Panc1 (cell line): ENCODE data around the gene RPUSD3. TPM values are rescaled to one million over a fixed set of nuclear protein-coding genes. Genes with fewer than 3 reads are reported as not detected.

Experiments
- ATAC-seq: fragments of 200-7000 bp; cut with Tn5 transposase; 2 replicates; pipeline ENCODE4 v1.9.1; 2020; ENCODE audit warnings: mild to moderate bottlenecking, moderate library complexity
- BruUV-seq: library from RNA; stranded (reverse); fragments of 400-500 nt; replicated peaks from 2 replicates; lab custom pipeline; 2021; lab: Mats Ljungman, UMichigan
- CTCF ChIA-PET: fragments of 300-600 bp; sonication (Branson Sonifier 250); formaldehyde crosslinking; loops from one replicate; lab custom pipeline; 2022; ENCODE audit warnings: antibody characterized with exemption; lab: Charles Lee
- POLR2A ChIA-PET: fragments of 300-600 bp; sonication (Branson Sonifier 250); formaldehyde crosslinking; loops from one replicate; lab custom pipeline; 2022; ENCODE audit warnings: antibody characterized with exemption; lab: Charles Lee
- DNase-seq: peaks from one replicate; pipeline ENCODE4 v3.0.0-alpha.2; 2010; ENCODE audit warnings: low read depth, low spot score
- H3K27ac ChIP-seq: 2 replicates; pipeline ENCODE4 v1.5.1; 2011; ENCODE audit warnings: mild to moderate bottlenecking, low read length, inconsistent platforms
- H3K27me3 ChIP-seq: fragments of 200-500 bp; sonication (Bioruptor generic); 2 replicates; pipeline ENCODE4 v1.6.0; 2014; ENCODE audit warnings: low read length, inconsistent platforms; ENCODE audit not compliant: control insufficient read depth, insufficient read depth
- H3K36me3 ChIP-seq: fragments of 200-500 bp; sonication (Bioruptor generic); 2 replicates; pipeline ENCODE4 v1.5.1; 2014; ENCODE audit warnings: inconsistent platforms, mild to moderate bottlenecking, low read length, moderate library complexity; ENCODE audit not compliant: control insufficient read depth, insufficient read depth
- H3K4me1 ChIP-seq: 2 replicates; pipeline ENCODE4 v1.5.1; 2011; ENCODE audit warnings: inconsistent platforms, mild to moderate bottlenecking, low read length, moderate library complexity; ENCODE audit not compliant: control insufficient read depth, insufficient read depth
- H3K4me3 ChIP-seq, 2 experiments: 2 replicates each; pipeline ENCODE4 v1.5.1; 2011 to 2012; ENCODE audit warnings: low read depth in 2 of 2, low read length in 2 of 2, mild to moderate bottlenecking in 2 of 2, inconsistent platforms in 1 of 2, moderate library complexity in 1 of 2
- H3K9me3 ChIP-seq: fragments of 200-500 bp; sonication (Bioruptor generic); 2 replicates; pipeline ENCODE4 v1.5.1; 2014; ENCODE audit warnings: low read depth, mild to moderate bottlenecking, inconsistent platforms, low read length, moderate library complexity; ENCODE audit not compliant: control insufficient read depth, insufficient read depth
- POLR2AphosphoS5 ChIP-seq: IDR thresholded peaks from 2 replicates; pipeline ENCODE4 v1.6.1; 2012; ENCODE audit warnings: mild to moderate bottlenecking, low read depth, low read length, moderate library complexity
- SIN3A ChIP-seq: IDR thresholded peaks from 2 replicates; pipeline ENCODE4 v1.6.1; 2012; ENCODE audit warnings: low read depth, mild to moderate bottlenecking, low read length, moderate library complexity, borderline replicate concordance; ENCODE audit not compliant: insufficient read depth
- TCF7L2 ChIP-seq: IDR thresholded peaks from 2 replicates; pipeline ENCODE4 v1.6.1; 2011; ENCODE audit warnings: mild to moderate bottlenecking, low read depth, low read length, inconsistent platforms
- in situ Hi-C: cut with HindIII; loops from 2 replicates; pipeline ENCODE4 v1.10.0; 2016; ENCODE audit warnings: low sequenced_read_pairs, low pct_unique_long_range_greater_than_20kb
- intact Hi-C: fragments of 100-400 bp; cut with micrococcal nuclease; formaldehyde crosslinking; loops from one replicate; pipeline ENCODE4 v1.10.0; 2022; ENCODE audit not compliant: unreplicated experiment
- total RNA-seq: library from RNA; stranded (reverse); gene quantifications from one replicate; pipeline ENCODE4 v1.2.1, GENCODE V29; 2021; ENCODE audit not compliant: unreplicated experiment
- TF ChIP-seq, protein P1 (sequence below): fragments of 450-650 bp; IDR thresholded peaks from 2 replicates; pipeline ENCODE4 v1.5.1; 2017; ENCODE audit warnings: mild to moderate bottlenecking
- TF ChIP-seq, protein P2 (sequence below), 2 experiments: IDR thresholded peaks; 2 replicates each; pipeline ENCODE4 v1.6.1; 2011 to 2012; ENCODE audit warnings: low read depth in 2 of 2, control low read depth in 1 of 2, low read length in 1 of 2, mild to moderate bottlenecking in 1 of 2, moderate library complexity in 1 of 2; ENCODE audit not compliant: insufficient read depth in 1 of 2

RPUSD3 gene
- total RNA-seq, 1 experiment from 2014 or later, result 40.4 TPM

DNA sequence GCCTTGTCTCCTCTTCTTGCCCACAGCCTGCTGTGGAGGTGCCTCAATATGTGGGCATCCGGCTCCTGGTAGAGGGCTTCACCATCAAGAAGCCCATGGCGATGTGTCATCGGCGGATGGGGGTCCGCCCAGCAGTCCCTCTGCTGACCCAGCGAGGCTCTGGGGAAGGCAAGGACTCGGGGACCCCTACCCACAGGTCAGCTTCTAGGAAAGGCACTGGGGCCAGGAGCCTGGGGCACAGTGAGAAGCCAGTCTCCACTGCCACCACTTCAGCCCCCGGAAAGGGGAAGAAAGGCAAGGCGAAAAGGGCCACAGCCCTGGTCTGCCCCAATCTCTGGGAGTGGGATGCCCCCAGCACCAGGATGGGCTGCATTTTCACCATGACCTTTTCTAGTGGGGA lies 10.7 kb downstream of the RPUSD3 start:
- Histone ChIP-seq H3K4me1 (no peaks in the 10 kb centered on the region), H3K36me3 (no peaks in the 10 kb centered on the region), H3K4me3 (no peak overlapping the region), H3K9me3 (no peaks in the 10 kb centered on the region), H3K27me3 (no peaks in the 10 kb centered on the region), H3K27ac (no peak overlapping the region)
- TF ChIP-seq, protein P1, sequence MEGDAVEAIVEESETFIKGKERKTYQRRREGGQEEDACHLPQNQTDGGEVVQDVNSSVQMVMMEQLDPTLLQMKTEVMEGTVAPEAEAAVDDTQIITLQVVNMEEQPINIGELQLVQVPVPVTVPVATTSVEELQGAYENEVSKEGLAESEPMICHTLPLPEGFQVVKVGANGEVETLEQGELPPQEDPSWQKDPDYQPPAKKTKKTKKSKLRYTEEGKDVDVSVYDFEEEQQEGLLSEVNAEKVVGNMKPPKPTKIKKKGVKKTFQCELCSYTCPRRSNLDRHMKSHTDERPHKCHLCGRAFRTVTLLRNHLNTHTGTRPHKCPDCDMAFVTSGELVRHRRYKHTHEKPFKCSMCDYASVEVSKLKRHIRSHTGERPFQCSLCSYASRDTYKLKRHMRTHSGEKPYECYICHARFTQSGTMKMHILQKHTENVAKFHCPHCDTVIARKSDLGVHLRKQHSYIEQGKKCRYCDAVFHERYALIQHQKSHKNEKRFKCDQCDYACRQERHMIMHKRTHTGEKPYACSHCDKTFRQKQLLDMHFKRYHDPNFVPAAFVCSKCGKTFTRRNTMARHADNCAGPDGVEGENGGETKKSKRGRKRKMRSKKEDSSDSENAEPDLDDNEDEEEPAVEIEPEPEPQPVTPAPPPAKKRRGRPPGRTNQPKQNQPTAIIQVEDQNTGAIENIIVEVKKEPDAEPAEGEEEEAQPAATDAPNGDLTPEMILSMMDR, result no peak
- TF ChIP-seq SIN3A (no peak), TCF7L2 (no peak), POLR2AphosphoS5 (no peak)
- TF ChIP-seq, protein P2, sequence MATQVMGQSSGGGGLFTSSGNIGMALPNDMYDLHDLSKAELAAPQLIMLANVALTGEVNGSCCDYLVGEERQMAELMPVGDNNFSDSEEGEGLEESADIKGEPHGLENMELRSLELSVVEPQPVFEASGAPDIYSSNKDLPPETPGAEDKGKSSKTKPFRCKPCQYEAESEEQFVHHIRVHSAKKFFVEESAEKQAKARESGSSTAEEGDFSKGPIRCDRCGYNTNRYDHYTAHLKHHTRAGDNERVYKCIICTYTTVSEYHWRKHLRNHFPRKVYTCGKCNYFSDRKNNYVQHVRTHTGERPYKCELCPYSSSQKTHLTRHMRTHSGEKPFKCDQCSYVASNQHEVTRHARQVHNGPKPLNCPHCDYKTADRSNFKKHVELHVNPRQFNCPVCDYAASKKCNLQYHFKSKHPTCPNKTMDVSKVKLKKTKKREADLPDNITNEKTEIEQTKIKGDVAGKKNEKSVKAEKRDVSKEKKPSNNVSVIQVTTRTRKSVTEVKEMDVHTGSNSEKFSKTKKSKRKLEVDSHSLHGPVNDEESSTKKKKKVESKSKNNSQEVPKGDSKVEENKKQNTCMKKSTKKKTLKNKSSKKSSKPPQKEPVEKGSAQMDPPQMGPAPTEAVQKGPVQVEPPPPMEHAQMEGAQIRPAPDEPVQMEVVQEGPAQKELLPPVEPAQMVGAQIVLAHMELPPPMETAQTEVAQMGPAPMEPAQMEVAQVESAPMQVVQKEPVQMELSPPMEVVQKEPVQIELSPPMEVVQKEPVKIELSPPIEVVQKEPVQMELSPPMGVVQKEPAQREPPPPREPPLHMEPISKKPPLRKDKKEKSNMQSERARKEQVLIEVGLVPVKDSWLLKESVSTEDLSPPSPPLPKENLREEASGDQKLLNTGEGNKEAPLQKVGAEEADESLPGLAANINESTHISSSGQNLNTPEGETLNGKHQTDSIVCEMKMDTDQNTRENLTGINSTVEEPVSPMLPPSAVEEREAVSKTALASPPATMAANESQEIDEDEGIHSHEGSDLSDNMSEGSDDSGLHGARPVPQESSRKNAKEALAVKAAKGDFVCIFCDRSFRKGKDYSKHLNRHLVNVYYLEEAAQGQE (IDR thresholded peaks at IDR 0.05; ENCODE audit: insufficient read depth in 1 of 2, low read depth in 2 of 2, low read length in 1 of 2), result no peak
- intact Hi-C loops (no loop called here), in situ Hi-C loops (no loop called here)
- CTCF ChIA-PET, result no interaction called here
- POLR2A ChIA-PET, result no interaction called here
- BruUV-seq, result no TSS peak
- DNase-seq, result no peak
- ATAC-seq, result no peak

DNA sequence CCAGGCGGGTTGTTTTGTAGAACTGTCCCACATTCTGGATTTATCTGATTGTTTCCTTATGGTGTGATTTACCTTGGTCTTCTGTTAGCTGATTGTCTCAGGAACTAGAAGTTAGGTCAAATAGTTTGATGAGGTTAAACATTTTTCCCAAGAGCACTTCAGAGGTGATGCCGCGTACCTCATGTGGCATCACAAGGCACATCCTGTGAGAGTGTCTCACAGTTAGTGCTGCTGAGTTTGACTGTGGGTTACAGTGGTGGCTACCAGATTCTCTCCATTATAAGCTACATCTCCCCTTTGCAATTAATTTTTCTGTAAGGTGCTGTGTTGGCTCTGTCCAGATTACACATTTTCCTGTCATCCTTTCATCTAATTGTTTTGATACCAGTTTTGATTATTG lies 12.6 kb downstream of the RPUSD3 start:
- ATAC-seq (no peak), DNase-seq (no peak)
- ChIA-PET POLR2A (interaction anchor here (0.9 kb wide), 1 partner anchor 50 kb away, joined by 5 read pairs; no protein-coding TSS in a partner anchor), CTCF (no interaction called here)
- in situ Hi-C loops (no loop called here), intact Hi-C loops (no loop called here)
- no peaks in the 10 kb centered on the region for H3K9me3 ChIP-seq
- BruUV-seq, result no TSS peak
- H3K27ac ChIP-seq, result no peak overlapping the region
- no peaks in the 10 kb centered on the region for H3K27me3 ChIP-seq
- TF ChIP-seq, protein P2 (IDR thresholded peaks at IDR 0.05; ENCODE audit: insufficient read depth in 1 of 2, low read depth in 2 of 2, low read length in 1 of 2), result no peak
- TF ChIP-seq TCF7L2, result no peak
- TF ChIP-seq POLR2AphosphoS5, result no peak
- H3K4me3 ChIP-seq, result no peak overlapping the region
- no peaks in the 10 kb centered on the region for H3K4me1 ChIP-seq
- H3K36me3 ChIP-seq, result no peaks in the 10 kb centered on the region
